ENCODE data around the gene TRAPPC3L.

TRAPPC3L gene

GRCh38 chr6:116561377-116562018 is 16.0 kb upstream of the TRAPPC3L start:
- no peak for DNase-seq (ENCODE audit: low read depth)
- TF ChIP-seq CTCF (IDR thresholded peaks at IDR 0.05; ENCODE audit: control insufficient read depth, insufficient read depth, low read depth, low read length, missing control alignments), result peak; percentile 85
- H3K4me3 ChIP-seq (ENCODE audit: control insufficient read depth, low read depth, low read length), result no peak overlapping the region

- no peak for TF ChIP-seq CTCF (IDR thresholded peaks at IDR 0.05; ENCODE audit: control insufficient read depth, insufficient read depth, low read depth, low read length, missing control alignments)
- no peak for DNase-seq (ENCODE audit: low read depth)
Measured at GRCh38 chr6:116560130-116560529, 14.6 kb upstream of the TRAPPC3L start.

GRCh38 chr6:116557893-116558292 is 12.4 kb upstream of the TRAPPC3L start:
- H3K4me3 ChIP-seq (ENCODE audit: control insufficient read depth, low read depth, low read length), result no peak overlapping the region
- peak; percentile 92 for DNase-seq (ENCODE audit: low read depth)
- no peak for TF ChIP-seq CTCF (IDR thresholded peaks at IDR 0.05; ENCODE audit: control insufficient read depth, insufficient read depth, low read depth, low read length, missing control alignments)

More at GRCh38 chr6:116560130-116560529, 14.6 kb upstream of the TRAPPC3L start:
- no peak overlapping the region for H3K4me3 ChIP-seq (ENCODE audit: control insufficient read depth, low read depth, low read length)

GRCh38 chr6:116556814-116557415 is 11.4 kb upstream of the TRAPPC3L start:
- TF ChIP-seq CTCF (IDR thresholded peaks at IDR 0.05; ENCODE audit: control insufficient read depth, insufficient read depth, low read depth, low read length, missing control alignments), result no peak
- H3K4me3 ChIP-seq (ENCODE audit: control insufficient read depth, low read depth, low read length), result no peak overlapping the region
- DNase-seq (ENCODE audit: low read depth), result no peak

- no peak for TF ChIP-seq CTCF (IDR thresholded peaks at IDR 0.05; ENCODE audit: control insufficient read depth, insufficient read depth, low read depth, low read length, missing control alignments)
- no peak overlapping the region for H3K4me3 ChIP-seq (ENCODE audit: control insufficient read depth, low read depth, low read length)
- DNase-seq (ENCODE audit: low read depth), result no peak
Measured at GRCh38 chr6:116556065-116556464, 10.6 kb upstream of the TRAPPC3L start.

GRCh38 chr6:116553451-116553850 is 8.0 kb upstream of the TRAPPC3L start, which contains the start of gene CALHM4:
CALHM4 (plus strand) TSS chr6:116553751; CDS start chr6:116553794, 43 bp downstream.
- DNase-seq (ENCODE audit: low read depth), result no peak
- H3K4me3 ChIP-seq (ENCODE audit: control insufficient read depth, low read depth, low read length), result no peak within 1 kb of the TSS
- TF ChIP-seq CTCF (IDR thresholded peaks at IDR 0.05; ENCODE audit: control insufficient read depth, insufficient read depth, low read depth, low read length, missing control alignments), result no peak
